ENCODE measurements around the gene OXNAD1. TPM values are rescaled to one million over a fixed set of nuclear protein-coding genes. Genes with fewer than 3 reads are reported as not detected.

Gene OXNAD1
- total RNA-seq, 6 experiments from 2014 or later, result 8.1 to 27.2 (median 16.2) TPM

DNA sequence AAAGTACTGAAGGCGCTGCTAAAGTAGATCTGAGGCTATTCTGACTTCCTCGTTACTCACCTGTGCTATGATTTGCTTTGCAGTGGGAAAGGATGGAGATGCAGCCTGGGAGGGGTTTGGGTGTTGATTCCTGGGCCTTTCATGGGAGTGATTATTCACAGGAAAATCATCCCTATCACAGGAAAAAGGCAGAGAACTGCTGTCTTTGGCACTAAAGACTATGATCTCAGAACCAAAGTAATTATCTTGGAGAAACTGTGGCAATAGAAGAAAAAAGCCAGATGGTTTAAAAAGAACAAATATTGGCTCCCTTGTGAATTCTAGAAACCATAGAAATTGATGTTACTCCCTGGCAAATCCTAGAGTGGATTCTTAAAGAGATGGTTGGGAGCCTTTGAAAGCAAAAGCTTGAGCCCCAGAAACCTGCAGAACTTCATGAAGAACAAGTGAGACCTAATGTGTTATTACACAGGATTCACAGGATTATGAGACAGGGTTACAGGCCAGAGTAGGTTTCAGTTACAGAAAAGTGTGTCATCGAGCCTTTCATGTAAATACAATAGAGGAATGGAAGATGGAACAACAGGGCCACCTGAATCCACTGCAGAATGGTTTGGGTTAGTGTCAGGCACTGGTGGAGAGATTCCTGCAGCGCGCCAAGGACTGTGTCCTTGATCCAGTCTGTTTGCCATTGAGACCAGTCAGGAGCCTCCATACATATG lies 85.7 kb downstream of the OXNAD1 start:
- intact Hi-C loops (cut with DNase I), result no loop called here
- Histone ChIP-seq H3K4me3 (no peak overlapping the region), H3K27me3 (no peaks in the 10 kb centered on the region), H3K9me3 (no peaks in the 10 kb centered on the region), H3K27ac (no peak overlapping the region), H3K4me1 (peaks cover 0 to 5% (median 0%) of the 10 kb centered on the region in 4 donors), H3K36me3 (peaks cover 0 to 2% (median 0%) of the 10 kb centered on the region in 4 donors)
- DNase-seq (no peak), ATAC-seq (no peak)
- no peak for TF ChIP-seq POLR2A (IDR thresholded peaks at IDR 0.05)
- TF ChIP-seq, protein P1, sequence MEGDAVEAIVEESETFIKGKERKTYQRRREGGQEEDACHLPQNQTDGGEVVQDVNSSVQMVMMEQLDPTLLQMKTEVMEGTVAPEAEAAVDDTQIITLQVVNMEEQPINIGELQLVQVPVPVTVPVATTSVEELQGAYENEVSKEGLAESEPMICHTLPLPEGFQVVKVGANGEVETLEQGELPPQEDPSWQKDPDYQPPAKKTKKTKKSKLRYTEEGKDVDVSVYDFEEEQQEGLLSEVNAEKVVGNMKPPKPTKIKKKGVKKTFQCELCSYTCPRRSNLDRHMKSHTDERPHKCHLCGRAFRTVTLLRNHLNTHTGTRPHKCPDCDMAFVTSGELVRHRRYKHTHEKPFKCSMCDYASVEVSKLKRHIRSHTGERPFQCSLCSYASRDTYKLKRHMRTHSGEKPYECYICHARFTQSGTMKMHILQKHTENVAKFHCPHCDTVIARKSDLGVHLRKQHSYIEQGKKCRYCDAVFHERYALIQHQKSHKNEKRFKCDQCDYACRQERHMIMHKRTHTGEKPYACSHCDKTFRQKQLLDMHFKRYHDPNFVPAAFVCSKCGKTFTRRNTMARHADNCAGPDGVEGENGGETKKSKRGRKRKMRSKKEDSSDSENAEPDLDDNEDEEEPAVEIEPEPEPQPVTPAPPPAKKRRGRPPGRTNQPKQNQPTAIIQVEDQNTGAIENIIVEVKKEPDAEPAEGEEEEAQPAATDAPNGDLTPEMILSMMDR (IDR thresholded peaks at IDR 0.05), result no peak
- 89% methylated on average over 4 of the region's 5 CpGs for WGBS (ENCODE audit: insufficient coverage, low coverage, low lambda C conversion rate, missing lambda C conversion rate)

DNA sequence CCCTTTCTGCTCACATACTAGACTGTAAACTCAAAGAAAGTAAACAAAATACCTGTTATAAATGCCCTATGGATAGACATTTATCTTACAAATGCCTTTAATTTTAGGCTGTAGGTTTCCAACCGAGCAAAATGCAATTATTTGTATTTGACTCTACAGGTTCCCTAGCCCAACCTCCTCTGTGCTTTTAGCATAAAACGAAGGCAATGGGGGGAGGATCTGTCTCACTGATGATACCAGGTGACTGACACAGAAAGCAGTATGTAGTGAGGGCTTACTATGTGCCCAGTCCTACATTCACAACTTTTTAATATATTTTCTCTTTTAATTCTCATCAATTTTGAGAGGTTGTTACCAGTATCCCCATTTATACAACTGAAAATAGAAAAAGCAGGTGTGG lies 87.4 kb downstream of the OXNAD1 start:
- DNase-seq (no peak), ATAC-seq (no peak)
- Histone ChIP-seq H3K27me3 (no peaks in the 10 kb centered on the region), H3K36me3 (peaks cover 0 to 2% (median 0%) of the 10 kb centered on the region in 4 donors), H3K9me3 (no peaks in the 10 kb centered on the region), H3K4me3 (no peak overlapping the region), H3K4me1 (peaks cover 0 to 5% (median 0%) of the 10 kb centered on the region in 4 donors), H3K27ac (no peak overlapping the region)
- no peak for TF ChIP-seq POLR2A (IDR thresholded peaks at IDR 0.05)
- TF ChIP-seq, protein P1 (IDR thresholded peaks at IDR 0.05), result no peak
- WGBS (ENCODE audit: insufficient coverage, low coverage, low lambda C conversion rate, missing lambda C conversion rate), result 90% methylated on average over 2 of the region's 2 CpGs
- intact Hi-C loops (cut with DNase I), result no loop called here

DNA sequence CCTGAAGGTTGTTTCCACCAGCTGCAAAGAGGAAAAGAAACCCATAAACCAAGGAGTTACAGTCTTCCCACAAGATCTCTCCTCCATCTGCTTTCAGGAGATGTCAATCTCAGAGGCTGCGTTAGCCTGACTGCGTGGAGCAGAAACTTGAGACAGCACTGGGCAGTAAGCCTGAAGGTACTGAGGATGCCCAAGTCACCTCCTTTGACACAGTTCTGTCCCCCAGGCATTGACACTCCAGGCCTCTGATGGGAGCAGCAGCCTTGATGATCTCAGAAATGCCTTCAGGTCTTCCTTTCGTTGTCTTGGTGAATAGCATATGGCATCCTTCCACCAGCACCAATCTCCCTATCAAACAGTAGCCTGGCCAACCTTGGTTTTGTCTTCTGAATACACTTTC lies 89.3 kb downstream of the OXNAD1 start:
- intact Hi-C loops (cut with DNase I), result no loop called here
- ATAC-seq (no peak), DNase-seq (no peak)
- WGBS (ENCODE audit: insufficient coverage, low coverage, low lambda C conversion rate, missing lambda C conversion rate), result 100% methylated on average over 1 of the region's 3 CpGs
- no peak overlapping the region for H3K4me3 ChIP-seq
- TF ChIP-seq POLR2A (IDR thresholded peaks at IDR 0.05), result no peak
- TF ChIP-seq, protein P1 (IDR thresholded peaks at IDR 0.05), result no peak
- no peaks in the 10 kb centered on the region for H3K9me3 ChIP-seq
- no peak overlapping the region for H3K27ac ChIP-seq
- no peaks in the 10 kb centered on the region for H3K36me3 ChIP-seq
- no peaks in the 10 kb centered on the region for H3K27me3 ChIP-seq
- peaks cover 0 to 5% (median 0%) of the 10 kb centered on the region in 4 donors for H3K4me1 ChIP-seq

Other genes starting within 250 kb of the OXNAD1 start
- 1 to 10 TPM; 2.0 to 9.2 (median 4.0) TPM for gene GALNT15, start 90.5 kb upstream of the OXNAD1 start, total RNA-seq
- gene DPH3, start 269 bp upstream of the OXNAD1 start, total RNA-seq, result 10 to 100 TPM in 5 of 6 experiments, 1 to 10 TPM in 1; 9.7 to 15.0 (median 12.9) TPM
- 10 to 100 TPM; 15.1 to 36.0 (median 19.8) TPM for gene RFTN1, start 248.5 kb downstream of the OXNAD1 start, total RNA-seq

Measured in right lobe of liver (tissue), 6 donors.